AG10803 (cell line): ENCODE measurements around the gene WWP2.
"Not testable (repeated sequence)": the region's sequence is repeated elsewhere in the genome, so short reads cannot be mapped to it uniquely, and the experiment has no call there.

Experiments used
- DNase-seq: peaks from one replicate; pipeline ENCODE4 v3.0.0; 2010; ENCODE audit warnings: low read depth
- H3K4me3 ChIP-seq: 2 replicates; pipeline ENCODE4 v1.5.1; 2011; ENCODE audit warnings: mild to moderate bottlenecking, low read length, control low read depth
- TF ChIP-seq, protein P1 (sequence below): conservative IDR thresholded peaks from 2 replicates; pipeline ENCODE4 v1.5.1; 2011; ENCODE audit warnings: mild to moderate bottlenecking, low read length, control low read depth, inconsistent platforms

Gene WWP2

GRCh38 chr16:69724414-69724873 lies 37.7 kb upstream of the WWP2 start:
- TF ChIP-seq, protein P1, sequence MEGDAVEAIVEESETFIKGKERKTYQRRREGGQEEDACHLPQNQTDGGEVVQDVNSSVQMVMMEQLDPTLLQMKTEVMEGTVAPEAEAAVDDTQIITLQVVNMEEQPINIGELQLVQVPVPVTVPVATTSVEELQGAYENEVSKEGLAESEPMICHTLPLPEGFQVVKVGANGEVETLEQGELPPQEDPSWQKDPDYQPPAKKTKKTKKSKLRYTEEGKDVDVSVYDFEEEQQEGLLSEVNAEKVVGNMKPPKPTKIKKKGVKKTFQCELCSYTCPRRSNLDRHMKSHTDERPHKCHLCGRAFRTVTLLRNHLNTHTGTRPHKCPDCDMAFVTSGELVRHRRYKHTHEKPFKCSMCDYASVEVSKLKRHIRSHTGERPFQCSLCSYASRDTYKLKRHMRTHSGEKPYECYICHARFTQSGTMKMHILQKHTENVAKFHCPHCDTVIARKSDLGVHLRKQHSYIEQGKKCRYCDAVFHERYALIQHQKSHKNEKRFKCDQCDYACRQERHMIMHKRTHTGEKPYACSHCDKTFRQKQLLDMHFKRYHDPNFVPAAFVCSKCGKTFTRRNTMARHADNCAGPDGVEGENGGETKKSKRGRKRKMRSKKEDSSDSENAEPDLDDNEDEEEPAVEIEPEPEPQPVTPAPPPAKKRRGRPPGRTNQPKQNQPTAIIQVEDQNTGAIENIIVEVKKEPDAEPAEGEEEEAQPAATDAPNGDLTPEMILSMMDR: no peak
- DNase-seq: no peak
- peak overlapping the region; percentile 83 for H3K4me3 ChIP-seq

DNA sequence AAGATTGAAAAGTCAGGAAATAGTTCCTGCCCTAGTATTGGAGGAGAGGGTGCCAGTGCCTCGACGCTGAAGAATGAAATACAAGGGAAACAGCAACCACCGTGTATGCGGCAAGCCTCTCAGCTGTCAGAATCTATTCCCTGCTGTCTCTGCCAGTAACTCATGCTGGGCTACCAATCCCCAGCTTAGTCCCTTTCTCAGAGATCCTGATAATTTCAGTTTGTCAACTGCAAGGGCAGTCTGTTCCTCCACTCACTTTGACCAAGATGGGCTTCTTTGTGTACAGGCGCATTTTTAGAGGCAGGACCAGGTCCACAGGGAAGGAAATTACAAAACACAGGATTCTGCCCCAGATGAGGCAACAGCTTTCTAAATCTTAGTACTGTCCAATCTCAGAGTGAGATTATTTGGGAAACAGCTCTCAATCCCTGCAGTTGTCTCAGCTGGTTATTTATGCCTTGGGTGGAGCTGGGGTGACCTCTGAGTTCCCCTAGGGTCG lies 37.1 kb upstream of the WWP2 start:
- peak overlapping the region; percentile 83 for H3K4me3 ChIP-seq
- no peak for DNase-seq
- TF ChIP-seq, protein P1: no peak

DNA sequence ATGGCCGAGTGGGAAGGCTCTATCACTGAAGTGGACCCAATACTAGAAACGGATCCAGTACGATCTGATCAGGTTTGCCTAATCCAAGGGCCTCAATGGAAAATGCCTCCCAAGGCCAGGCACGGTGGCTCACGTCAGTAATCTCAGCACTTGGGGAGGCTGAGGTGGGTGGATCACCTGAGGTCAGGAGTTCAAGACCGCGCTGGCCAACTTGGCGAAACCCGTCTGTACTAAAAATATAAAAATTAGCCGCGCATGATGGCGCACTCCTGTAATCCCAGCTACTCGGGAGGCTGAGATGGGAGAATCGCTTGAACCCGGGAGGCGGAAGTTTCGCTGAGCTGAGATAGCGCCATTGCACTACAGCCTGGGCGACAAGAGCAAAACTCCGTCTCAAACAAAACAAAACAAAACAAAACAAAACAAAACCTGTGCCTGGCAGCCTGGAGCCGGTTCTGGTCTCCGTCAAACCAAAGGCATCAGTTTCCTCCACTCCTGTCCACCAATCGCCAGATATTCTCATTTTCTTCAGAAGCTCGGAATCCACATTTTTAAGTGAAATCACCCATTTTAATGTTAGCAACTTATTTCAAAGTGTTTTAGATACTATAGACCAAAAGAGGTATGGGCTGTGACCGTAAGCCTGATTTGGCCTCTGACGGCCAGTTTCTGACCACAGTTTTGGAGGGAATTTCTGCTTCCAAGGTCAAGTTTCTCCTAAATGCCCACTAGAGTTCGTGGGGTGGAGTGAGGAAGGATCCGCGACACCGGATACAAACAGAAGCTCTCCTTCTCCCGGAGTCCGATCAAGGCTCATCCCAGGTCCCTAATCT lies 36.4 kb upstream of the WWP2 start:
- TF ChIP-seq, protein P1: no peak

DNA sequence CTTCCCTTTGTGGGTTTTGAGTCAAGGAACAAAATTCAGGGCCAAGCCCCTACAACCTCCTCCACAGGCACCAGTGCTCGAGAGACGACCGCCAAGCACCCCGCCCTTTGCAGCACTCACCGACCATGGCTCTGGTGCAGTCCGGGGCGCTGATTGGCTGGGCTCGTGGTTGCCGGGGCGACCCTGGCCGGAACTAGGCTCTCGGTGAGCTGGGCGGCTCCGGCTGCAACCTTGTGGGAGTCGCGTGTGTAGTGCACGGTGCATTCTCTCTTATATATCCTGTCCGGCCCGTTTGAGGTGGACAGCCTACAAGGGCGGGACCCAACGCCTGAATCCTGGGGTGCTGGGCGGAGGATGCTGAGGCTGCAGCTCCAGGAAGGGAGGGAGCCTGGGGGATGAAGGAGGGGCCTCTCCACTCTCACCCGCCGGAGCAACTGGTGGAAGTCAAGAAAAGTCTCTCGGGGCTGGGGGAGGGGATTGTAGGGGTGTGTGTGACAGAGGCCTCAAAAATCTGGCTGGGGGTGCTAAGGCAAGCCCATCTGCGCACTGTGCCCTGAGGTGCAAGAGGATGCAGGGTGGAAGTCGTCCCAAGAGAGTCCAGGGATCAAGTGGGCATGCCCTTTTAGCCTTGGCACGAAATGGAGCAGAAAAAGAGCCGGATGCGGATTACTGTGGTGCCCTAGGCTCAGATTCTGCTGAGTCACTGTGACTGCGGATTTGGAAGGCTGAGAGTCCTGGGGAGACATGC lies 35.6 kb upstream of the WWP2 start, which contains the start of gene NQO1:
NQO1 (minus strand) TSS at position 248 of the 748 bp plus-strand sequence; CDS start at position 127, 121 bp downstream.
- DNase-seq: peak; percentile 98
- TF ChIP-seq, protein P1: no peak
- H3K4me3 ChIP-seq: peak within 1 kb of the TSS; percentile 83

More for the DNA sequence above, 36.4 kb upstream of the WWP2 start:
- peak overlapping the region; percentile 83 for H3K4me3 ChIP-seq
- no peak for DNase-seq

GRCh38 chr16:69727916-69728270 lies 34.2 kb upstream of the WWP2 start:
- no peak for DNase-seq
- no peak overlapping the region for H3K4me3 ChIP-seq
- TF ChIP-seq, protein P1: no peak

- not testable (repeated sequence) for H3K4me3 ChIP-seq, DNase-seq
These were observed 33.1 kb upstream of the WWP2 start for GRCh38 chr16:69729030-69729429.

DNA sequence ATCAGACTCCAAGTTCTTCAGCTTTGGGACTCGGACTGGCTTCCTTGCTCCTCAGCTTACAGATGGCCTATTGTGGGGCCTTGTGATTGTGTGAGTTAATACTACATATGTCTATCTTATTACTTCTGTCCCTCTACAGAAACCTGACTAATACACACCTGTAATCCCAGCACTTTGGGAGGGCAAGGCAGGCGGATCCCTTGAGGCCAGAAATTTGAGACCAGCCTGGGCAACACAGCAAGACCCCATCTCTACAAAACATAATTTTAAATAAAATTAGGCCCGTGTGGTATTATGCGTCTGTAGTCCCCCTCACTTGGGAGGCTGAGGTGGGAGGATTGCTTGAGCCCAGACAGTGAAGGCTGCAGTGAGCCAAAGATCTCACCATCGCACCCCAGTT lies 30.9 kb upstream of the WWP2 start:
- not testable (repeated sequence) for DNase-seq, H3K4me3 ChIP-seq

DNA sequence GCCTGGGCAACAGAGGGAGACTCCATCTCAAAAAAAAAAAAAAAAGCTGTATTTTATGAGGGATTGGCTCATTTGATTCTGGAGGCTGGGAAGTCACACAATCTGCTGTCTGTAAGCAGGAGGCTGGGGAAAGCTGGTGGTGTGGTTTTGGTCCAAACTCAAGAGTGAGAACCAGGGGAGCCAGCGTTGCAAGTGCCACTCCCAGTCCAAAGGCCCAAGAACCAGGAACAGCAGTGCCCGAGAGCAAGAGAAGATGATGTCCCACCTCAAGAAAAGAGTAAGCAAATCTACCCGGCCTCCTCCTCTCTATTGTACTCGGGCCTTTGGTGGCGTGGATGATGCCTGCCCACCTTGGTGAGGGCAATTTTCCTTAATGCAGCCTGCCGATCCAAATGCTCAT lies 30.0 kb upstream of the WWP2 start:
- H3K4me3 ChIP-seq: no peak overlapping the region
- TF ChIP-seq, protein P1: no peak
- no peak for DNase-seq
